ENCODE measurements around the gene ATP1A1. TPM values are rescaled to one million over a fixed set of nuclear protein-coding genes. Genes with fewer than 3 reads are reported as not detected.

Gene ATP1A1
- total and polyA plus RNA-seq, 9 donors: 106 to 388 (median 196) TPM

GRCh38 chr1:116424863-116425262 lies 51.8 kb downstream of the ATP1A1 start:
- TF ChIP-seq POLR2A (IDR thresholded peaks at IDR 0.05): no peak
- no peak for TF ChIP-seq EP300 (IDR thresholded peaks at IDR 0.05)
- TF ChIP-seq CTCF (IDR thresholded peaks at IDR 0.05): no peak
- no peak for DNase-seq
- peaks cover 8% of the 10 kb centered on the region for H3K4me1 ChIP-seq (ENCODE audit: insufficient read depth)

GRCh38 chr1:116425987-116426386 lies 52.9 kb downstream of the ATP1A1 start:
- TF ChIP-seq EP300 (IDR thresholded peaks at IDR 0.05) (no peak), POLR2A (IDR thresholded peaks at IDR 0.05) (no peak), CTCF (IDR thresholded peaks at IDR 0.05) (no peak)
- intact Hi-C loops (cut with DNase I): loop anchor here in 1 of 4 donors (5.0 kb wide), 1 partner anchor 264 kb away; no protein-coding TSS in a partner anchor
- Histone ChIP-seq H3K4me1 (ENCODE audit: insufficient read depth) (peaks cover 11% of the 10 kb centered on the region), H3K36me3 (no peaks in the 10 kb centered on the region), H3K9me3 (no peaks in the 10 kb centered on the region), H3K4me3 (no peak overlapping the region), H3K27ac (no peak overlapping the region), H3K27me3 (no peaks in the 10 kb centered on the region)
- DNase-seq: no peak
- WGBS, 3 donors: 90 to 92% (median 92%) methylated on average over 5 of the region's 5 CpGs

More at GRCh38 chr1:116424863-116425262, 51.8 kb downstream of the ATP1A1 start:
- WGBS, 3 donors: 62 to 68% (median 65%) methylated on average over 1 of the region's 1 CpG
- no peak overlapping the region for H3K27ac ChIP-seq
- H3K36me3 ChIP-seq: no peaks in the 10 kb centered on the region
- H3K9me3 ChIP-seq: no peaks in the 10 kb centered on the region
- H3K4me3 ChIP-seq: no peak overlapping the region
- intact Hi-C loops (cut with DNase I): loop anchor here in 1 of 4 donors (5.0 kb wide), 1 partner anchor 263 kb away; no protein-coding TSS in a partner anchor
- no peaks in the 10 kb centered on the region for H3K27me3 ChIP-seq

- WGBS, 3 donors: 92 to 94% (median 93%) methylated on average over 8 to 9 of the region's 9 CpGs
Observed at GRCh38 chr1:116426401-116426800, 53.4 kb downstream of the ATP1A1 start.

GRCh38 chr1:116428576-116428975 lies 55.5 kb downstream of the ATP1A1 start:
- Histone ChIP-seq H3K36me3 (no peaks in the 10 kb centered on the region), H3K27ac (no peak overlapping the region), H3K4me3 (no peak overlapping the region), H3K27me3 (no peaks in the 10 kb centered on the region), H3K9me3 (no peaks in the 10 kb centered on the region), H3K4me1 (ENCODE audit: insufficient read depth) (peaks cover 11% of the 10 kb centered on the region)
- no peak for DNase-seq
- intact Hi-C loops (cut with DNase I): loop anchor here in 1 of 4 donors (5.0 kb wide), 1 partner anchor 266 kb away; no protein-coding TSS in a partner anchor
- no peak for TF ChIP-seq POLR2A (IDR thresholded peaks at IDR 0.05)
- TF ChIP-seq CTCF (IDR thresholded peaks at IDR 0.05): no peak
- no peak for TF ChIP-seq EP300 (IDR thresholded peaks at IDR 0.05)
- 84 to 93% (median 93%) methylated on average over 6 of the region's 6 CpGs for WGBS, 3 donors

More at GRCh38 chr1:116426401-116426800, 53.4 kb downstream of the ATP1A1 start:
- DNase-seq: no peak
- H3K27ac ChIP-seq: no peak overlapping the region
- no peaks in the 10 kb centered on the region for H3K36me3 ChIP-seq
- H3K27me3 ChIP-seq: no peaks in the 10 kb centered on the region
- H3K4me3 ChIP-seq: no peak overlapping the region
- intact Hi-C loops (cut with DNase I): loop anchor here in 1 of 4 donors (5.0 kb wide), 1 partner anchor 264 kb away; no protein-coding TSS in a partner anchor
- H3K9me3 ChIP-seq: no peaks in the 10 kb centered on the region
- TF ChIP-seq POLR2A (IDR thresholded peaks at IDR 0.05) (no peak), EP300 (IDR thresholded peaks at IDR 0.05) (no peak), CTCF (IDR thresholded peaks at IDR 0.05) (no peak)
- H3K4me1 ChIP-seq (ENCODE audit: insufficient read depth): peaks cover 11% of the 10 kb centered on the region

Data from ovary (tissue), 9 donors.